Measurements from ENCODE around the gene HDAC11. TPM values are rescaled to one million over a fixed set of nuclear protein-coding genes. Genes with fewer than 3 reads are reported as not detected.

The HDAC11 gene
- total RNA-seq, 1 donor from 2014 or later, result 19.7 TPM

GRCh38 chr3:13512451-13512850 lies 32.3 kb downstream of the HDAC11 start:
- H3K27me3 ChIP-seq (ENCODE audit: control insufficient read depth, insufficient read depth, low read length), result no peaks in the 10 kb centered on the region

DNA sequence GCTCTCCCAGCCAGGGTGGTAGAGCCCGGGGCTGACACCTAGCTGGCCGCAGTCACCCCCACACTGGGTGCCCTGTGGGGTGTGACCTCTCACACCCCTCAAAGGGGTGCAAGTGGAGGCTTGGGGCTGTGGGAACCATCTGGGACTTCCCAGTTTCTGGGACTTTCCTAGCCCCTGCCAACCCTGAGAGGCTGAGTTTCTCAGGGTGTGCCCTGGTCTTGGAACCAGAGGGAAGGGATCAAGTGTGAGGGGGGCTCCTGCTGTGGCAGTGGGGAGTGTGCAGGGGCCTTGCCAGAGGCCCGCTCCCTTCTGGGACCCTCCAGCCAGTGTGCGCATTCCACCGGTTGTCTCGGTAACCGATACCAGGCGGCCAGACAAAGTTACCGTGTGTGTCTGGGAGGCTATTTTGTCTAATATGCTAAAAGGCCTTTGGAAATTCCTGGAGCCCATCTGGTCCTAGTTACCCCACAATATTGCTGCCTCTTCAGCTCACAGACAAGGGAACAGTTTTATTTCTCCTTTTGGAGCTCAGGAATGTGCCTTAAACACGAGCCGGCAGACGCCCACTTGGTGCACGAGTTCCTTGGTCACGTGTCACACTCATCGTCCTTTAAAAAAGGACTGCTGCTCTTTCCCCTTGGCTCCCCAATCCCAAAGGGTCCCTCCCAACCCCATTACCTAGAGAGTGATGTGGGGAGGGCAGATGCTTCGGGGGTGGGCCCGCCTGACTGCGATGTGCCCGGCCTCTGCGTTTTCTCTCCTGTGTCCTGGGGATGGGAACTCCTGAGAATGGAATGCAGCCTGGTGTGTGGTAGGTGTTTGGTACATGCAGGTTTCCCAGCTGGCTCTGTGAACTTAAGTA lies 33.2 kb downstream of the HDAC11 start:
- FAIRE-seq (no peak), DNase-seq (ENCODE audit: low read depth) (no peak)
- no peak for TF ChIP-seq CTCF (IDR thresholded peaks at IDR 0.05; ENCODE audit: insufficient read depth, low read length, severe bottlenecking)
- Histone ChIP-seq H3K36me3 (ENCODE audit: control insufficient read depth, insufficient read depth, low read length) (no peaks in the 10 kb centered on the region), H3K27me3 (ENCODE audit: control insufficient read depth, insufficient read depth, low read length) (no peaks in the 10 kb centered on the region), H3K4me3 (ENCODE audit: low read depth, low read length) (no peak overlapping the region)

More at GRCh38 chr3:13512451-13512850, 32.3 kb downstream of the HDAC11 start:
- no peak for DNase-seq (ENCODE audit: low read depth)
- no peak for FAIRE-seq
- no peaks in the 10 kb centered on the region for H3K36me3 ChIP-seq (ENCODE audit: control insufficient read depth, insufficient read depth, low read length)
- no peak overlapping the region for H3K4me3 ChIP-seq (ENCODE audit: low read depth, low read length)
- no peak for TF ChIP-seq CTCF (IDR thresholded peaks at IDR 0.05; ENCODE audit: insufficient read depth, low read length, severe bottlenecking)

DNA sequence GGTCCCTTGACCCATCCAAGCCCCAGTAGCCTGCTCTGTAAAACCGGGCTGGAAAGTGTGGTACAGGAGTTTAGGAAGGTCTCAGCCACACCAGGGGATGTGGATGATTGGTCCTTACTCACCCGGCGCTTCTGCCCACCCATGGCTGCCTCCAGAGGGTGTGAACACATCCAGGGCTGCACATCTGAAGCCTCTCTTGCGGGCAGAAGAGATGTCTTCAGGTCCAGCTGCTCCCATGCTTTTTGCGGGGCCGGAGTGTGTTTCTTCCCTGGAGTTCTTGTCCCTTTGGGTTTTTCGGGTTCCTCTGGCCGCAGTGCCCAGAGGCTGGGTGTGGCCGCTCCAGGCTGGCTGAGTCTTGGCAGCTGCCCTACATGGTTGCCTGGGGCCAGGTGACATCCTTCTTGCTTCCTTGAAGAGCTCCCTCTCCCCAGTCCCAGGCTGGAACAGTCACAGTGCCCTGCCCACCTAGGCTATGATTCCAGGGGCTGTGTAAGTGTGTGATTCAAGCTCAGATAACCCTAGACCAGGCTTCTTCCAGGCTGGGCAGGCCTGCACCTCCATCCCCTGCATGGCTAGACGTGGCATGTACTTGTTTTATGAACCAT lies 33.9 kb downstream of the HDAC11 start:
- Histone ChIP-seq H3K36me3 (ENCODE audit: control insufficient read depth, insufficient read depth, low read length) (no peaks in the 10 kb centered on the region), H3K4me3 (ENCODE audit: low read depth, low read length) (no peak overlapping the region), H3K27me3 (ENCODE audit: control insufficient read depth, insufficient read depth, low read length) (no peaks in the 10 kb centered on the region)
- no peak for FAIRE-seq
- no peak for TF ChIP-seq CTCF (IDR thresholded peaks at IDR 0.05; ENCODE audit: insufficient read depth, low read length, severe bottlenecking)
- DNase-seq (ENCODE audit: low read depth), result peak; percentile 59

GRCh38 chr3:13514639-13515435 lies 34.7 kb downstream of the HDAC11 start:
- FAIRE-seq, result no peak
- no peak for TF ChIP-seq CTCF (IDR thresholded peaks at IDR 0.05; ENCODE audit: insufficient read depth, low read length, severe bottlenecking)
- no peak for DNase-seq (ENCODE audit: low read depth)
- H3K4me3 ChIP-seq (ENCODE audit: low read depth, low read length), result no peak overlapping the region
- H3K36me3 ChIP-seq (ENCODE audit: control insufficient read depth, insufficient read depth, low read length), result no peaks in the 10 kb centered on the region
- H3K27me3 ChIP-seq (ENCODE audit: control insufficient read depth, insufficient read depth, low read length), result no peaks in the 10 kb centered on the region

- no peak for FAIRE-seq
- Histone ChIP-seq H3K36me3 (ENCODE audit: control insufficient read depth, insufficient read depth, low read length) (no peaks in the 10 kb centered on the region), H3K4me3 (ENCODE audit: low read depth, low read length) (no peak overlapping the region), H3K27me3 (ENCODE audit: control insufficient read depth, insufficient read depth, low read length) (no peaks in the 10 kb centered on the region)
- no peak for DNase-seq (ENCODE audit: low read depth)
- no peak for TF ChIP-seq CTCF (IDR thresholded peaks at IDR 0.05; ENCODE audit: insufficient read depth, low read length, severe bottlenecking)
Measured at GRCh38 chr3:13515786-13516759, 36.0 kb downstream of the HDAC11 start.
